Activated CD8-positive, alpha-beta memory T cell treated with anti-CD3 and anti-CD28 coated beads for 4 hours (primary cell): ENCODE results near the gene MIEF1.
"Not testable (repeated sequence)": the region's sequence is repeated elsewhere in the genome, so short reads cannot be mapped to it uniquely, and the experiment has no call there.

ENCODE experiments used
- DNase-seq, 2 donors: peaks; one replicate each; pipeline ENCODE4 v3.0.0-alpha.2; 2020; ENCODE audit warnings: low read depth in 2 of 2

MIEF1 gene

GRCh38 chr22:39489094-39490068, 12.7 kb upstream of the MIEF1 start:
- DNase-seq: no peak

- peak; percentile 29 to 71 for DNase-seq
Observed at GRCh38 chr22:39490135-39490798, 11.8 kb upstream of the MIEF1 start.

- DNase-seq: no peak
Observed at GRCh38 chr22:39490966-39491680, 11.0 kb upstream of the MIEF1 start.

GRCh38 chr22:39491696-39492095, 10.4 kb upstream of the MIEF1 start:
- DNase-seq: no peak

- DNase-seq: no peak
Observed at GRCh38 chr22:39492186-39492585, 9.9 kb upstream of the MIEF1 start.

GRCh38 chr22:39493759-39494158, 8.3 kb upstream of the MIEF1 start:
- DNase-seq: no peak

GRCh38 chr22:39494471-39495120, 7.5 kb upstream of the MIEF1 start:
- no peak for DNase-seq

GRCh38 chr22:39496131-39496838, 5.8 kb upstream of the MIEF1 start:
- DNase-seq: no peak

- DNase-seq: no peak
Observed at GRCh38 chr22:39497429-39497828, 4.7 kb upstream of the MIEF1 start.

- DNase-seq: no peak
Observed at GRCh38 chr22:39498368-39498767, 3.7 kb upstream of the MIEF1 start.

GRCh38 chr22:39498802-39499201, 3.3 kb upstream of the MIEF1 start:
- DNase-seq: no peak

- DNase-seq: no peak
Observed at GRCh38 chr22:39500101-39500500, 2.0 kb upstream of the MIEF1 start.

- no peak for DNase-seq
Observed at GRCh38 chr22:39501644-39502108, 414 bp upstream of the MIEF1 start.

- DNase-seq: no peak
Observed at GRCh38 chr22:39502789-39503409, 809 bp downstream of the MIEF1 start.

GRCh38 chr22:39503630-39504029, 1.5 kb downstream of the MIEF1 start:
- no peak for DNase-seq

GRCh38 chr22:39504071-39504470, 2.0 kb downstream of the MIEF1 start:
- DNase-seq: no peak

GRCh38 chr22:39507021-39507420, 4.9 kb downstream of the MIEF1 start:
- DNase-seq: not testable (repeated sequence)

- DNase-seq: no peak
Observed at GRCh38 chr22:39508393-39508792, 6.3 kb downstream of the MIEF1 start.

- no peak for DNase-seq
Observed at GRCh38 chr22:39510529-39511149, 8.5 kb downstream of the MIEF1 start.

- DNase-seq: no peak
Observed at GRCh38 chr22:39511226-39511625, 9.1 kb downstream of the MIEF1 start.
